PC-3 (cell line): Measurements from ENCODE around the gene TMEM108. TPM values are rescaled to one million over a fixed set of nuclear protein-coding genes. Genes with fewer than 3 reads are reported as not detected.

ENCODE experiments used
- ATAC-seq: fragments of 200-7000 bp; cut with Tn5 transposase; 2 replicates; pipeline ENCODE4 v1.9.1; 2020; ENCODE audit warnings: mild to moderate bottlenecking, moderate library complexity
- BruUV-seq: library from RNA; stranded (reverse); fragments of 400-500 nt; replicated peaks from 2 replicates; lab custom pipeline; 2021; lab: Mats Ljungman, UMichigan
- CTCF ChIA-PET: fragments of 300-600 bp; sonication (Branson Sonifier 250); formaldehyde crosslinking; loops from one replicate; lab custom pipeline; 2022; ENCODE audit warnings: antibody characterized with exemption; lab: Charles Lee
- POLR2A ChIA-PET: fragments of 300-600 bp; sonication (Branson Sonifier 250); formaldehyde crosslinking; loops from one replicate; lab custom pipeline; 2022; ENCODE audit warnings: antibody characterized with exemption; ENCODE audit not compliant: unreplicated experiment; lab: Charles Lee
- DNase-seq: peaks from one replicate; pipeline ENCODE4 v3.0.0-alpha.2; 2015
- H2AFZ ChIP-seq: fragments of 300-600 bp; sonication (generic); 2 replicates; pipeline ENCODE4 v1.6.0; 2016; ENCODE audit warnings: antibody characterized with exemption, low read length
- H3F3A ChIP-seq: fragments of 300-600 bp; sonication (generic); one replicate; pipeline ENCODE4 v1.6.0; 2017; ENCODE audit warnings: antibody characterized with exemption, low read length, control low read depth, mild to moderate bottlenecking; ENCODE audit not compliant: unreplicated experiment
- H3K27ac ChIP-seq: fragments of 300-600 bp; sonication (generic); 2 replicates; pipeline ENCODE4 v1.5.1; 2016; ENCODE audit warnings: mild to moderate bottlenecking, low read length
- H3K27me3 ChIP-seq: fragments of 300-600 bp; sonication (generic); 2 replicates; pipeline ENCODE4 v1.6.1; 2016; ENCODE audit warnings: low read length, mixed read lengths
- H3K36me3 ChIP-seq: fragments of 300-600 bp; sonication (generic); 2 replicates; pipeline ENCODE4 v1.6.1; 2016; ENCODE audit warnings: low read depth, mixed run types, low read length, mixed read lengths
- H3K4me1 ChIP-seq: fragments of 300-600 bp; sonication (generic); 2 replicates; pipeline ENCODE4 v1.5.1; 2016; ENCODE audit warnings: low read length; ENCODE audit not compliant: insufficient read depth
- H3K4me2 ChIP-seq: fragments of 300-600 bp; sonication (generic); 2 replicates; pipeline ENCODE4 v1.6.0; 2016; ENCODE audit warnings: low read length
- H3K4me3 ChIP-seq: fragments of 300-600 bp; sonication (generic); 2 replicates; pipeline ENCODE4 v1.5.1; 2016; ENCODE audit warnings: mild to moderate bottlenecking, low read length, mixed read lengths
- H3K79me2 ChIP-seq: fragments of 300-600 bp; sonication (generic); 2 replicates; pipeline ENCODE4 v1.6.1; 2017; ENCODE audit warnings: low read length, mixed read lengths
- H3K9ac ChIP-seq: fragments of 300-600 bp; sonication (generic); 2 replicates; pipeline ENCODE4 v1.6.0; 2016; ENCODE audit warnings: mild to moderate bottlenecking, low read length
- H3K9me2 ChIP-seq: fragments of 300-600 bp; sonication (generic); replicated peaks from 2 replicates; pipeline ENCODE4 v1.6.1; 2016; ENCODE audit warnings: mixed run types, low read length, mixed read lengths
- H3K9me3 ChIP-seq: fragments of 300-600 bp; sonication (generic); 2 replicates; pipeline ENCODE4 v1.6.1; 2016; ENCODE audit warnings: low read length, mixed read lengths
- H4K20me1 ChIP-seq: fragments of 300-600 bp; sonication (generic); 2 replicates; pipeline ENCODE4 v1.6.1; 2016; ENCODE audit warnings: low read length, mixed read lengths
- CTCF ChIP-seq: fragments of 300-600 bp; sonication (generic); conservative IDR thresholded peaks from 2 replicates; pipeline ENCODE4 v1.5.1; 2017; ENCODE audit warnings: antibody characterized with exemption, low read depth, mild to moderate bottlenecking, low read length
- EZH2 ChIP-seq: fragments of 300-600 bp; sonication (generic); IDR thresholded peaks from one replicate; pipeline ENCODE4 v1.6.1; 2017; ENCODE audit warnings: antibody characterized with exemption, mild to moderate bottlenecking, low read length; ENCODE audit not compliant: unreplicated experiment
- EZH2phosphoT487 ChIP-seq: fragments of 300-600 bp; sonication (generic); IDR thresholded peaks from 2 replicates; pipeline ENCODE4 v1.6.1; 2018; ENCODE audit warnings: mild to moderate bottlenecking, antibody characterized with exemption, low read length, borderline replicate concordance
- intact Hi-C: fragments of 100-400 bp; cut with micrococcal nuclease; formaldehyde crosslinking; loops from 2 replicates; pipeline ENCODE4 v1.9.0; 2023
- total RNA-seq: library from RNA; depleted of rRNA; stranded (reverse); fragments of >200 nt; gene quantifications from 2 replicates; pipeline ENCODE4 v1.2.3, GENCODE V29; 2014

The TMEM108 gene
- total RNA-seq, 1 experiment from 2014 or later: not detected

GRCh38 chr3:133295199-133295901 lies 257.2 kb downstream of the TMEM108 start:
- CTCF ChIA-PET: no interaction called here
- ATAC-seq: peak; percentile 53
- H2AFZ ChIP-seq: no peak overlapping the region

GRCh38 chr3:133295944-133296917 lies 258.0 kb downstream of the TMEM108 start:
- CTCF ChIA-PET: no interaction called here
- intact Hi-C loops: no loop called here
- peaks cover 13% of the 10 kb centered on the region for H3K4me1 ChIP-seq
- TF ChIP-seq CTCF: no peak
- TF ChIP-seq EZH2phosphoT487: no peak
- H3K9me3 ChIP-seq: no peaks in the 10 kb centered on the region
- no TSS peak for BruUV-seq
- ATAC-seq (no peak), DNase-seq (no peak)
- POLR2A ChIA-PET: no interaction called here
- no peak overlapping the region for H2AFZ ChIP-seq
- H3K27me3 ChIP-seq: no peaks in the 10 kb centered on the region
- H4K20me1 ChIP-seq: no peaks in the 10 kb centered on the region
- no peaks in the 10 kb centered on the region for H3K79me2 ChIP-seq
- no peak overlapping the region for H3K9ac ChIP-seq
- H3K27ac ChIP-seq: no peak overlapping the region
- H3K36me3 ChIP-seq: no peaks in the 10 kb centered on the region
- H3F3A ChIP-seq: no peaks in the 10 kb centered on the region
- H3K4me2 ChIP-seq: no peak overlapping the region
- no peaks in the 10 kb centered on the region for H3K9me2 ChIP-seq
- H3K4me3 ChIP-seq: no peak overlapping the region

More at GRCh38 chr3:133295199-133295901, 257.2 kb downstream of the TMEM108 start:
- no peak for TF ChIP-seq CTCF
- no peak for TF ChIP-seq EZH2phosphoT487
- TF ChIP-seq EZH2: no peak
- POLR2A ChIA-PET: no interaction called here
- H3K9me3 ChIP-seq: no peaks in the 10 kb centered on the region
- H3K4me3 ChIP-seq: no peak overlapping the region
- no peak overlapping the region for H3K4me2 ChIP-seq
- H3K27ac ChIP-seq: peak overlapping the region; percentile 26; the same call in 1 of the 2 replicates
- H3K4me1 ChIP-seq: peaks cover 13% of the 10 kb centered on the region
- no peaks in the 10 kb centered on the region for H3K27me3 ChIP-seq
- peak; percentile 77 for DNase-seq
- H3K9ac ChIP-seq: no peak overlapping the region
- no peaks in the 10 kb centered on the region for H3F3A ChIP-seq
- no TSS peak for BruUV-seq
- intact Hi-C loops: no loop called here
- H3K36me3 ChIP-seq: no peaks in the 10 kb centered on the region
- H4K20me1 ChIP-seq: no peaks in the 10 kb centered on the region
- H3K9me2 ChIP-seq: no peaks in the 10 kb centered on the region
- H3K79me2 ChIP-seq: no peaks in the 10 kb centered on the region
